HG03196 (cell line): ENCODE measurements around the gene TAS2R10.
"Not testable (repeated sequence)": the region's sequence is repeated elsewhere in the genome, so short reads cannot be mapped to it uniquely, and the experiment has no call there.

Source experiments
- ATAC-seq: cut with Tn5 transposase; IDR thresholded peaks from one replicate; pipeline ENCODE4 v1.9.1; 2021; ENCODE audit not compliant: unreplicated experiment

The TAS2R10 gene

GRCh38 chr12:10826258-10826657 is at the start of gene TAS2R10:
Gene TAS2R10, minus strand, starts transcription at chr12:10826358. Its CDS starts 89 bp downstream, at chr12:10826269.
- no peak for ATAC-seq

DNA sequence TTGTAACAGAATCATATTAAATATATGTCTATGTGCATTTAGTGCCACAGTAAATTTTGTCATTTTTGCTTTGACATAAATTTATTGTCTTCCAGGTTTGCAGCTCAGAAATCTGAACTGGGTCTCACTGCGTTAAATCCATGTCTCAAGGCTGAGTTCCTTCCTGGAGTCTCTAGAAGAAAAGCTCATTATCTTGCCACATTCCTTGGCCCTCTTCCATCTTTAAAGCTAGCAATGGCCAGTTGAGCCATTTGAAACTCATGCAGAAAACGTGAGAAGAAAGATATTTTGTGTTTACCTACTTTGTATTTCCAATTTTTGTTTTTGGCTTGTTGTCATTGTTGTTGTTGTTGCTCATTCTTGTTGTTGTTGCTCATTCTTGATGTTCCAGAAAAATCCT is 47.2 kb upstream of the TAS2R10 start:
- ATAC-seq, result no peak

DNA sequence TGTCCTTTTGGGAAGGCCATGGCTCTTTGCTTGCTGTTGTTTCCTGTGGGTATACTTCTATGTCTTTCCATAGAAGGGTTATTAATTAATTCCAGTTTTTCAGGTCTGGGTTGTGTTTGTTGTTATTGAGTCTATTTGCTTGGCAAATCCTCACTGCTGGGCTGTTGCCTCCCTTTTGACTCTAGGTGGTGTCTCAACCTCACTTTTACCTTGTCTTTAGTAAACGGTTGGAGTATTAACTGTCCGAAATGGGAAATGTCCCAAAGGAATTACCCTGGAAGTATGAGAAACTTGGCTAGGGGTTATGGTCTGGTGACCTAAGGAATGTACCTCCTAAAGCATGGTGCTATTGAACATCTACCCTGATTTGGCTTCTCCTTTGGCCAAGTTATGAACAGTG is 41.2 kb upstream of the TAS2R10 start:
- no peak for ATAC-seq

- no peak for ATAC-seq
Observed at GRCh38 chr12:10863512-10864218, 37.5 kb upstream of the TAS2R10 start.

GRCh38 chr12:10861366-10861765 is 35.2 kb upstream of the TAS2R10 start:
- no peak for ATAC-seq

GRCh38 chr12:10855807-10856206 is 29.6 kb upstream of the TAS2R10 start:
- ATAC-seq, result no peak

- ATAC-seq, result no peak
Observed at GRCh38 chr12:10853776-10854175, 27.6 kb upstream of the TAS2R10 start.

- ATAC-seq, result no peak
Observed at GRCh38 chr12:10851243-10851858, 25.2 kb upstream of the TAS2R10 start.

- ATAC-seq, result no peak
Observed at GRCh38 chr12:10849425-10849878, 23.3 kb upstream of the TAS2R10 start, which contains the start of gene PRR4. Gene PRR4, minus strand, starts transcription at chr12:10849475. Its CDS starts 38 bp downstream, at chr12:10849437.

DNA sequence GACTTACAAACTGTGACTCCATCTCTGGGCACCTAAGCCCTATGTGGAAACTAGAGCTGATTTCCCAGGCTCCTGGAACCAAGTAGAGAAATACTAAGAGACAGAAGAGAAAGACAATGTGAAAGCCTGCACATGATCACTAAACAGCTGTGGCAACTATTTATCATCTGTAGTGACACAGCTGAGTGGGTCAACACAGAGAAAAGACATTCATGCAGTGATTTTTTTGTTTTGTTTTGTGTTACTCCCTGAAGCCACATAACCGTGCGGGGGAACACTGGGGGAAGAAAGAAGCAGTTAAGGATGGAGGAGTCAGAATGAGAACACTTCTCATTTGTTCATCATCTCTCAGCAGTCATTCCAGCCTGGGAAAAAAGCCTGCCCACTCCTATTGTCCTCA is 21.6 kb upstream of the TAS2R10 start:
- no peak for ATAC-seq

GRCh38 chr12:10842862-10843261 is 16.7 kb upstream of the TAS2R10 start:
- no peak for ATAC-seq

DNA sequence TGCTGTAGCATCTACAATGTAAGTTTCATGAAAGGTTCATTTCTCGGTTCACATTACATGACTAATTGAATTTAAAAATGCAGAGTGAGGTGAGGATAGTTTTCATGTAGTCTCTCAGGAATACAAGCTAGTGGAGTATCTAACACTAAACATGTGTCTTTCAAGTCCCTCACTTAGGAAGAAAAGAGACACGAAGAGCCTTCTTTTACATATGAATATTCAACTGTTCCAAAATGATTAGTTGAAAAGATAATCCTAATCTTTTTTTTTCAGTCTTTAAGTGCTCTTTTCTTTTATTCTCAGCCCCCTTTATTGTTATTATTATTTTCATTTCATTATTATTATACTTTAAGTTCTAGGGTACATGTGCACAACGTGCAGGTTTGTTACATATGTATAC is 12.3 kb upstream of the TAS2R10 start:
- ATAC-seq, result no peak

DNA sequence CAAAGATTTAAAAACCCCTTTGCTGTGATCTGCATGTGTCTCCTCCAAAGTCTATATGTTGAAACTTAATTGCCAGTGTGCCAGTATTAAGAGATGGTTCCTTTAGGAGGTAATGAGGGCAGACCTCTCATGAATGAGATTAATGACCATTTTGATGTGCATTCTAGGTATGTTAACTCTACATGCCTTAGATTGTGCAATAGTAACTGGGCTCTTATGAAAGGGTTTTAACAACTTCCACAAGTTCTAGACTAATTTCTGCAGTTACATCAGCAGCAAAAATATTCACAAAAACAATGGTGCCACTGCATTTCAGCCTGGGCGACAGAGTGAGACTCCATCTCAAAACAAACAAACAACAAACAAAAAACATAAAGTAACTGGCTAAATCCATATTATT is 3.8 kb upstream of the TAS2R10 start:
- ATAC-seq, result no peak

- no peak for ATAC-seq
Observed at GRCh38 chr12:10824957-10825356, 1.2 kb downstream of the TAS2R10 start.

DNA sequence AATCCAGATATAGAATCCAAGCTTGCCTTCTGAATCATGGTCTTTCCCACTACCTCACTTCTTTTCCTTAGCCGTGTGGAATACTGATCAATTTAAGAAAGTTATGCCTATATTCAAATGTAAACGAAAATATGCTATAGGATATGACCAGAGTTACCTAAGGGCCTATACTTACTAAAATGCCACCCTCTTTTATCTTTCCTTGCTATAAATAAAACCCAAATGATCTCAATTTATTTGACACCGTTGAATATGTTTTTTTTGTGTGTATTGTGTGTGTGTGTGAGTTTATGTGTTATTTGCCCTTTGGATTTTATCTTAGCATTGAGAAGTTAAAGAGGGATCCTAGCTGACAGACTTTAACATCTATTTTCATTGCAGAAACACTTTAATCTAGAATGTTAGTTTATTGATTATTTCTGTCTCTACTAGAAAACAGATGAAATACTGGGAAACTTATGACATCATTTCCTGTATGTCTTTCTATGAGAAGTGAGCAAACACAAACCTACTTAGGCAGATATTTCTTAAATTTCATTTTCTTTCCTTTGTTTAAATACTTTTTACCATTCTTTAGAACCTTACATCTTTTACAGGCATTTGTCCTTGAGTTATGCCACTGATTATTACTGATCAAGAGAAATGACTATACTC is 14.1 kb downstream of the TAS2R10 start:
- no peak for ATAC-seq

GRCh38 chr12:10810068-10810467 is 16.1 kb downstream of the TAS2R10 start, which contains the start of gene TAS2R9:
Gene TAS2R9, minus strand, starts transcription at chr12:10810168. Its CDS starts 93 bp downstream, at chr12:10810075.
- no peak for ATAC-seq

- ATAC-seq, result no peak
Observed at GRCh38 chr12:10807186-10807585, 19.0 kb downstream of the TAS2R10 start, which contains the start of gene TAS2R8. Gene TAS2R8, minus strand, starts transcription at chr12:10807286. Its CDS starts 306 bp downstream, at chr12:10806980.

GRCh38 chr12:10802587-10802986 is 23.6 kb downstream of the TAS2R10 start, which contains the start of gene TAS2R7:
Gene TAS2R7, minus strand, starts transcription at chr12:10802627. Its CDS starts 57 bp downstream, at chr12:10802570.
- ATAC-seq, result no peak

GRCh38 chr12:10801741-10802140 is 24.4 kb downstream of the TAS2R10 start:
- no peak for ATAC-seq

- ATAC-seq, result no peak
Observed at GRCh38 chr12:10794222-10794621, 31.9 kb downstream of the TAS2R10 start.

DNA sequence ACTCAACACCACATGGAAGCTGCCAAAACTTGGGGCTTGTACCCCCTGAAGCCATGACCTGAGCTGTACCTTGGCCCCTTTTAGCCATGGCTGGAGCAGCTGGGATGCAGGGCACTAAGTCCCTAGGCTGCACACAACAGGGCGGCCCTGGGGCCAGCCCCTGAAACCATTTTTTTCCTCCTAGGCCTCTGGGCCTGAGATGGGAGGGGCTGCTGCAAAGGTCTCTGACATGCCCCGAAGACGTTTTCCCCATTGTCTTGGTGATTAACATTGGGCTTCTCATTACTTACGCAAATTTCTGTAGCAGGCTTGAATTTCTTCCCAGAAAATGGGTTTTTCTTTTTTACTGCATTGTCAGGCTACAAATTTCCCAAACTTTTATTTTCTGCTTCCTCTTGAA is 34.4 kb downstream of the TAS2R10 start:
- not testable (repeated sequence) for ATAC-seq

DNA sequence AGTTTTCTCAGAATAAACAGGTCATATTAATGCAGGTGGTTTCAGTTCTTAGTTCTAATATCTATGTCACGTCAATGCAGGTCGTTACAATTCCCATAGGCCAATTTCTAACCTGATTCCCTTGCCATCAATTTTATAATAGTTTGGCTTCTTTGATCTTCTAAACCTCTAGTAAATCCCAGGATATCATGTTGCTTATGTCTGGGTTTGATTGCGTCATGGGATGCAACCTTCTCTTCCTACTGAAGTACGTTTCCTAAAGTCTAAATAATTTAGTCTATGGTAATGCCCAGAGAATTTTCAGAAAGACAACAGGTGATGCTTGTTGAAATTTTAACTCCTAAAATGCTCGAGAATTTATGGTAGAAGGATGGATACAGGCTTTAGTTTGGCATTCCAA is 42.9 kb downstream of the TAS2R10 start:
- ATAC-seq, result no peak
